ENCODE measurements around the gene NTM.

NTM gene

GRCh38 chr11:132244846-132245245 lies 874.4 kb downstream of the NTM start:
- DNase-seq, result no peak

DNA sequence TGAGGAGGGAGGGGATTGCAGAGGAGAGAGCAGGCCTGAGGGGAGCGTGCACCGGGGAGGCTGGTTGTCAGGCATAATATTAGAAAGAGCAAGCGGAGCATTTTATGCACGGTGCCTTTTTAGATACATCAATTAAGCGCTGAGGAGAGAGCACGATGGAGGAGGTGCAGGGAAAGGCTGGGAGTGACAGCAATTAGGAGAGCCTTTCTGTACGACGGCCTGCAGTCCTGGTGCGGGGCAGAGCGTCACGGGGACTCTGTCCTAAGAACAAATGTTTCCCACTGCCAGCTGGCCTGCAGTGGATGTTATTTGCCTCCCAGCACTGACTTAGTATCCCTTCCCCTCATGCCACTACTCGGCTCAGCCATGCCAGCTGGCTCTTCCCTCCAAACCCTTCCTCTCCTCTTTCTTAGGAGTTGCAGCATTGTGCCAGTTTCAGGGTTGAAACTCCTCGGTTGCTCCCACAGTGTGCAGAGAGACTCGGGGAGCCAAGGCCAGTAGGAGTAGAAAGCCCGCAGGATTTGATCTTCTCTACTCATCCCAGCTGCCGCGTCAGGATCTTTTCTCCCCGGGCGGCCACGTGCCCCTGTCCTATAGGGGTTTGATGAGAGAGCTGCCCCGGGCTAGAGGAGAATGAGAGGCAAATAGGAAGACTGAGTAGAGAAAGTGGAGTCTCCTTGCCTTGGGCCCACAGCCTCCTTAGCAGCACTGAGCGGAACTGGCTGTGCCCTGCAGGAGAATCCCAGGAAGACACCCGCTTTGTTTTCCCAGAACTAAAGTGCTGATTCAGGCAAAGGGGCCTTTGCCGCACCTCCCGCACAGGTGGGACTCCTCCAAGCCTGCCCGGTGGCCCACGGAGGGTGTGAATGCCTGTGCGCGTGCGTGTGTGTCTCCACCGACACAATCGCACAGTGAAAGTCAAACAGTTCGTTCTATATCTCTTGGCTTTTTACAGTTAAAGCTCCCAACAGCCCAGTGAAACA lies 875.3 kb downstream of the NTM start:
- no peak for DNase-seq

DNA sequence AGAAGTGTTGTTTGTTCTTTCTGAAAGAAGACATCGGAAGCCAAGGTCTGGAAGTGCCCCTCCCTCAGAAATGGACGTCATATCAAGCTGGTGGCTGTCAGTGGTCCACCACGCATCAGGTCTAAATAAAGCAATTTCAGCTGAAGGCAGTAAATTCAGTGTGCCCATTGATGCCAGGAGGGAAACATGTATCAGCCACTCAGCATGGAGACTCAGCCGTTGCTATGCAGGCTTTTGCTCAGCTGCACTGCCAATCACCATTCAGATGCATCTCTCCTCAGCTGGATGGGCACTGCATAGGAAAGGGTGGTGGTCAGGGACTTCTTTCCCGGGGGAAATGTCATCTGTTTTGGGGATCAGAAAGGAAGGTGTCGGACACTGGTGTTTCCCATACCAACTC lies 878.2 kb downstream of the NTM start:
- DNase-seq, result no peak

GRCh38 chr11:132249256-132249655 lies 878.8 kb downstream of the NTM start:
- no peak for DNase-seq

GRCh38 chr11:132251061-132251460 lies 880.6 kb downstream of the NTM start:
- DNase-seq, result no peak

DNA sequence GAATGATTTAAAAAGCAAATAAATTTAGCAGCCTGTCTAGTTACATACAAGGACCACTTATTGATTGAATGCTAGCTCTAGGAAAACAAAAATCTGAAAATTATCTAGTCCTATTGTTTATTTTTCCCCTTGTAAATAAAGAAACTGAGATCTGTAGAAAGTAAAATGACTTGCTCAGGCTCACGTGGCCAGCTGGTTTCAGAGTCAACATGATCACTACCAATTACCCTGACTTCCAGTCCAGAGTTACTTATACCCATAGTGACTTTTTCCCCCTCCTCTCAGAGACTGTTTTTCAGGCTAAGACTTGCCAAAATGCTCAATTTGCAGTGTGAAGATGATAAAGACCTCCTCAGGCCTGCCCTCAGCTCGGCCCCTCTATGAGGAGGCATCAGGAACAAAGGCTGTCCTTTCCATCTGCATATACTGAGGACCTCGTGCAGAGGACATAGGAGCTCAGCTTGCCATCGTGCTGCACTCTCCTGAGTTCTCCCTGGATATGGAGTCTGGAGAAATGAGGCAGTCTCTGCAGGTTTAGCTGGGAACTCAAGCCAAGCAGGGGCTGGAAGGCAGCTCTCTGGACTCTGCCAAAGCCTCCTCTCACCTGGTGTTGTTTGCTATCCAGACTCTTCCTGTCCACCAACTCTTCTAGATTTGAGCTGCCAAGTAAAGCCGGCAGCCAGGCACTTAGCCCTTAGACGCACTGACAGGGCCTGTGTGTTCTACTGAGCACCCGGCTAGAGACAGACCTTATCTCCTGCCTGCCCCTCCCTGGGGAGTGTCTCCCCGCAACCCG lies 883.3 kb downstream of the NTM start:
- no peak for DNase-seq

DNA sequence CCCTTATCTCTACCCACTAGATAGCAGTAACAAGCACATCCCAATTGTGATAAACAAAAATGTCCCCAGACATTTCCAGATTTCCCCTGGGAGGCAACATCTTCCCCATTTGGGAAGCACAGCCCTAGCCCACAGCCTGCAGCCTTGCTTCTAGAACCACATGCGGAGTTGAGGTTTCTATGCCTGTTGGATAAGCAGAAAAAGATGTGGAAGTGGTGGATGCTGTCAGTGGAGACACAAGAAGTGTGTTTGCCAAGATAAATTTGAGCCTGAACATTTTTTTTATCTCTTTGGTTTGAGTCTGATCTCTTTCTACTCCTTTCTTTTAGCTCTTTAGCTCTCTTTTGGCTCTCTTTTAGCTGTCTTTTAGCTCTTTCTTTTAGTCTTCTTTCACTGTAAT lies 884.5 kb downstream of the NTM start:
- no peak for DNase-seq

DNA sequence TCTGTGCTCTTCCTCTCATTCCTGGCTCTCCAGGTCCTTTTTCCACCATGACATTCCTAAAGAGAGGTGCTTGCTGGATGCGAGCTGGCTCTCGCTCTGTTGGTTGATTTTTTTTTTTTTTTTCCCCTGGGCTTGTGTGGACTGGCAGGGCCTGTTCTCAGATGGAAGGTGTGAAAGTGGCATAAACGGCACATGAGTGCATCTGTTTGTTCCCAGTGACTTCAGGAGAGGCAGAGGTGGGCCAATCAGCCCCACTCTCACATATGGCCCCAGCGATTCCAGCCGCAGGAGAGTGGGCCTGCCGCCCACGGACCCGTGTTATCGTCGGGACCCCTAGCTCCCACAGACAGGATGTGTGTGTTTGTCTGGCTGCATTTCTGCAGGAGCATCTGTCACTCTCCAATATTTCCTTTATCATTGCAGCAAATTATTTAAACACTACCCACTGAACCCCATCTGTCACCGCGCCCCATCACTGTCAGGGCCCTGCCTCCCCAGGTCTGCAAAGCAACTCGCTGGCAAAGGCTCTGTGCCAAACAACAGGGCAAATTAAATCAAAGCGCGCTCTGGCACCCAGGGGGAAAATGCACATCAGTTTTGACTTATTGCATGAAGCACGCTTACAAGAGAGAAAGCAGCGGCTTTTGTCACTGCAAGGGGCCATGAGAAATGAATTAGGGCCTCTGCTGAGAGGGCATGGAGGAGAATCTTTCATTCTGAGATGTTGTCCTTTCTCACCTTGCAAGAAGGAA lies 886.3 kb downstream of the NTM start:
- no peak for DNase-seq

- DNase-seq, result no peak
Measured at GRCh38 chr11:132257871-132258270, 887.5 kb downstream of the NTM start.

DNA sequence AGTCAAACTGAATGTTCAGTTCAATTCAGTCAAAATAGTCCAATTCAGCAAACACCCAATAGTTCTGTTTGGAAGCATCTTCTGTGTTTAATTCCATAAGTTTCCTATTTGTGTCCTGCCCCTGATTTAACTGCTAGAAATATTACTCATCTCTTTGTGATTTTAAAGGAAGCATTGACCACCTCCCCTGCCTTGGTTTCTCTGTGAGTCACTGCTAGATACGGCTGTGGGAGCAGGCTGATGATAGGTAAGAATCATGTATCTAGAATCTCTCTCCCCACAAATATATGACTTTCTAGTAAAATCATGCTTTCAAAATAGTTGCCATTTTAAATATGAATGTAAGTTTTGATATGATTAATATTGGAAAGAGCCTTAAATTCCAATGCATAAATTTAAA lies 888.5 kb downstream of the NTM start:
- DNase-seq, result no peak

GRCh38 chr11:132260636-132261035 lies 890.2 kb downstream of the NTM start:
- no peak for DNase-seq

DNA sequence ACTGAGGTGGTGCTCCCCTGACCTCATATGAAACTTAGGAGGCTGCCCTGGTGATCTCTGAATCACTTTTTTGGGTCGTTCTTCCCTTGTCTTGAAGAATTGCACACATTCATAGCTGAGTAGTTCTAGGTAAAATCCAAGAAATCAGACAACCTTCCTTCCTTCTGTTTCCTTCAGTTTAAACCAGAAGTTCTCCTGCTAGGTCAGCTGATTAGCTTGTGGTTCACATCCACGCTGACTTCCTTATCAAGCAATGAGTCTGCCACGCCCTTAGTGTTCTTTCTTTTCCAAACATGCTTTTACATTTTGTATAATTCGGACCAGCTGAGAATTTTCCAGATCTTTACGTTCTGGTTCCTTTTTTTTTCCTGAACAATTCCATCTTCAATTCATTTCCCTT lies 892.8 kb downstream of the NTM start:
- no peak for DNase-seq

GRCh38 chr11:132263875-132264274 lies 893.5 kb downstream of the NTM start:
- no peak for DNase-seq

GRCh38 chr11:132264616-132265015 lies 894.2 kb downstream of the NTM start:
- DNase-seq, result no peak

- DNase-seq, result no peak
Measured at GRCh38 chr11:132278801-132279574, 908.6 kb downstream of the NTM start.

DNA sequence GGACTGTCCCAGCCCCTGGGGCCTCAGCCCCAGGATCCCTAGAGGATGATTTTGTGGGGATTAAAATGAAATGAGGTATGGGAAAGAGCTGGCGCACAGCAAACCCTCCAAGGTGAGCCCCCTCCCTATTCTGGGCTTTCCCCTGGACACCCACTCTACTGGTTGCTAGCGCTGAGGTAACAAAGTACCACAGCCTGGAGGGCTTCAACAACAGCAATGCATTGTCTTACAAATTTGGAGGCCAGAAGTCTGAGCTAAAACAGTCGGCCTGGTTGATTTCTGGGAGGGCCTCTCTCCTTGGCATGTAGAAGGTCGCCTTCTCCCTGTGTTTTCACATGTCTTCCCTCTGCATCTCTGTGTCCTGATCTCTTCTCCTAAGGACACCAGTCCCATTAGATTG lies 913.6 kb downstream of the NTM start:
- DNase-seq, result no peak

GRCh38 chr11:132284611-132285010 lies 914.2 kb downstream of the NTM start:
- DNase-seq, result no peak

DNA sequence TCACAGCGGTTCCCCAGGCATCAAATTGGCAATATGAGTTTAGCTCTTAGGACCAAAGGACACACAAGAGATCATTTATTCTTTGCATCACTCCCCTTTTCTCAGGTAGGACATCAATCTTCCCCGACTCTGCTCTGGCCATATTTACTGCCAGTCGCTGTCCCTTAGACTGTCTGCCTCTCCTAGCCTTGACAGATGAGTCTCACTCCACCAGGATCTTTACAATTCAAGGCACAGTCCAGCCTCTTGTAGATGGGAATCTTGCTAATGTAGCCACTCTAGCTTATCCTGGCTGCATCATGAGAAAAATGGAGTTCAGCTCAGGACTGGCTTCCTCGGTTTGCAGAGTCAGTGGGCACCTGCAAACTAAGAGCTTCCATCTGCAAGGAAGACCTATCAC lies 915.2 kb downstream of the NTM start:
- no peak for DNase-seq

- DNase-seq, result no peak
Measured at GRCh38 chr11:132286106-132286505, 915.7 kb downstream of the NTM start.

GRCh38 chr11:132288036-132288435 lies 917.6 kb downstream of the NTM start:
- DNase-seq, result no peak

GRCh38 chr11:132289590-132290256 lies 919.3 kb downstream of the NTM start:
- DNase-seq, result no peak

GRCh38 chr11:132293586-132293985 lies 923.2 kb downstream of the NTM start:
- no peak for DNase-seq

Measured in CD4-positive, alpha-beta T cell treated with Interleukin-17A for 4 hours (primary cell).